G401 (cell line): ENCODE data around the gene HERPUD1. TPM values are rescaled to one million over a fixed set of nuclear protein-coding genes. Genes with fewer than 3 reads are reported as not detected.
"Not testable (repeated sequence)": the region's sequence is repeated elsewhere in the genome, so short reads cannot be mapped to it uniquely, and the experiment has no call there.

Experiments used
- DNase-seq: peaks from one replicate; pipeline ENCODE4 v3.0.0-alpha.2; 2015; ENCODE audit warnings: low spot score
- in situ Hi-C: cut with HindIII; loops from 2 replicates; pipeline ENCODE4 v1.10.0; 2016; ENCODE audit warnings: low sequenced_read_pairs, mixed read lengths
- total RNA-seq: library from RNA; depleted of rRNA; stranded (reverse); fragments of >200 nt; shearing (Covaris generic); gene quantifications from 2 replicates; pipeline ENCODE4 v1.2.3, GENCODE V29; 2014

HERPUD1 gene
- total RNA-seq, 1 experiment from 2014 or later = 75.8 TPM

GRCh38 chr16:56971768-56972043 is 39.8 kb downstream of the HERPUD1 start:
- in situ Hi-C loops = loop anchor here (25.0 kb wide), 2 partner anchors 91 to 109 kb away; partner anchors contain the start of gene SLC12A3

GRCh38 chr16:56972403-56973293 is 40.7 kb downstream of the HERPUD1 start:
- in situ Hi-C loops = loop anchor here (25.0 kb wide), 2 partner anchors 90 to 110 kb away; partner anchors contain the start of gene SLC12A3
- DNase-seq = no peak

More at GRCh38 chr16:56971768-56972043, 39.8 kb downstream of the HERPUD1 start:
- DNase-seq = no peak

- DNase-seq = no peak
These were observed 41.4 kb downstream of the HERPUD1 start for GRCh38 chr16:56973294-56973689.

GRCh38 chr16:56973899-56974298 is 42.0 kb downstream of the HERPUD1 start:
- in situ Hi-C loops = loop anchor here (25.0 kb wide), 2 partner anchors 88 to 112 kb away; partner anchors contain the start of gene SLC12A3
- DNase-seq = not testable (repeated sequence)

More at GRCh38 chr16:56973294-56973689, 41.4 kb downstream of the HERPUD1 start:
- in situ Hi-C loops = loop anchor here (25.0 kb wide), 2 partner anchors 89 to 111 kb away; partner anchors contain the start of gene SLC12A3

- in situ Hi-C loops = loop anchor here (25.0 kb wide), 2 partner anchors 88 to 112 kb away; partner anchors contain the start of gene SLC12A3
These were observed 42.8 kb downstream of the HERPUD1 start for GRCh38 chr16:56974549-56975300.

GRCh38 chr16:56975714-56976113 is 43.8 kb downstream of the HERPUD1 start:
- DNase-seq = no peak
- in situ Hi-C loops = no loop called here

More at GRCh38 chr16:56974549-56975300, 42.8 kb downstream of the HERPUD1 start:
- DNase-seq = no peak

- DNase-seq = peak; percentile 67
- in situ Hi-C loops = no loop called here
These were observed 45.3 kb downstream of the HERPUD1 start for GRCh38 chr16:56977216-56977615.

- DNase-seq = no peak
- in situ Hi-C loops = no loop called here
These were observed 46.0 kb downstream of the HERPUD1 start for GRCh38 chr16:56977823-56978430.

- in situ Hi-C loops = no loop called here
- no peak for DNase-seq
These were observed 48.2 kb downstream of the HERPUD1 start for GRCh38 chr16:56980201-56980535.

- DNase-seq = no peak
- in situ Hi-C loops = no loop called here
These were observed 49.1 kb downstream of the HERPUD1 start for GRCh38 chr16:56980792-56981724.

GRCh38 chr16:56981729-56982271 is 49.9 kb downstream of the HERPUD1 start:
- in situ Hi-C loops = no loop called here
- DNase-seq = no peak

- no peak for DNase-seq
These were observed 50.8 kb downstream of the HERPUD1 start for GRCh38 chr16:56982695-56983094.

GRCh38 chr16:56983211-56983751 is 51.3 kb downstream of the HERPUD1 start:
- in situ Hi-C loops = no loop called here
- no peak for DNase-seq

More at GRCh38 chr16:56982695-56983094, 50.8 kb downstream of the HERPUD1 start:
- in situ Hi-C loops = no loop called here

GRCh38 chr16:56984639-56985038 is 52.7 kb downstream of the HERPUD1 start:
- in situ Hi-C loops = no loop called here
- no peak for DNase-seq

- in situ Hi-C loops = no loop called here
- DNase-seq = no peak
These were observed 53.5 kb downstream of the HERPUD1 start for GRCh38 chr16:56985288-56985961.

- in situ Hi-C loops = no loop called here
- no peak for DNase-seq
These were observed 54.0 kb downstream of the HERPUD1 start for GRCh38 chr16:56985962-56986360.

GRCh38 chr16:56986361-56986760 is 54.4 kb downstream of the HERPUD1 start:
- no peak for DNase-seq
- in situ Hi-C loops = no loop called here
